Natural killer cell (primary cell): ENCODE results near the gene UBA6. TPM values are rescaled to one million over a fixed set of nuclear protein-coding genes. Genes with fewer than 3 reads are reported as not detected.

Experiments
- ATAC-seq, 3 donors: fragments of 150-1000 bp in 2 of 3; fragments of 200-7000 bp in 1 of 3; cut with Tn5 transposase; 1 replicate in 1 of 3; 2 replicates in 2 of 3; pipeline ENCODE4 v1.10.0; 2021; ENCODE audit warnings: mild to moderate bottlenecking in 2 of 3, moderate library complexity in 2 of 3
- DNase-seq, 2 donors: peaks; one replicate each; pipeline versions ENCODE4 v3.0.0 to v3.0.0-alpha.2; 2013 to 2021; ENCODE audit warnings: mixed read lengths in 1 of 2
- H3K27ac ChIP-seq: one replicate; pipeline ENCODE4 v1.5.1; 2013; ENCODE audit warnings: mild to moderate bottlenecking, low read length
- H3K27me3 ChIP-seq: one replicate; pipeline ENCODE4 v1.6.1; 2013; ENCODE audit warnings: low read length; ENCODE audit not compliant: control insufficient read depth, insufficient read depth
- H3K36me3 ChIP-seq: one replicate; pipeline ENCODE4 v1.6.1; 2013; ENCODE audit warnings: low read length; ENCODE audit not compliant: control insufficient read depth, insufficient read depth
- H3K4me1 ChIP-seq: one replicate; pipeline ENCODE4 v1.6.1; 2013; ENCODE audit warnings: low read length; ENCODE audit not compliant: control insufficient read depth, insufficient read depth
- H3K4me3 ChIP-seq: one replicate; pipeline ENCODE4 v1.5.1; 2013; ENCODE audit warnings: low read length
- H3K9me3 ChIP-seq: one replicate; pipeline ENCODE4 v1.6.1; 2013; ENCODE audit warnings: low read length; ENCODE audit not compliant: control insufficient read depth, insufficient read depth
- H3K27ac Mint-ChIP-seq, 2 donors: one replicate each; pipeline ENCODE4 v1.8.0; 2022; ENCODE audit warnings: mild to moderate bottlenecking in 2 of 2, mixed read lengths in 2 of 2, moderate library complexity in 1 of 2
- H3K27me3 Mint-ChIP-seq, 2 donors: one replicate each; pipeline ENCODE4 v1.8.0; 2022; ENCODE audit warnings: low read depth in 2 of 2, mixed read lengths in 2 of 2
- H3K36me3 Mint-ChIP-seq: one replicate; pipeline ENCODE4 v1.8.0; 2022; ENCODE audit warnings: mixed read lengths
- H3K4me1 Mint-ChIP-seq, 2 donors: one replicate each; pipeline ENCODE4 v1.8.0; 2022; ENCODE audit warnings: mixed read lengths in 2 of 2
- H3K4me3 Mint-ChIP-seq: one replicate; pipeline ENCODE4 v1.8.0; 2022; ENCODE audit warnings: mild to moderate bottlenecking, moderate library complexity, mixed read lengths
- H3K9me3 Mint-ChIP-seq, 2 donors: one replicate each; pipeline ENCODE4 v1.8.0; 2022; ENCODE audit warnings: mixed read lengths in 2 of 2
- CTCF ChIP-seq: fragments of 200-600 bp; IDR thresholded peaks from one replicate; pipeline ENCODE4 v1.8.0; 2022; ENCODE audit warnings: antibody characterized with exemption
- WGBS: methylation state at CpG from one replicate; pipeline ENCODE4 v1.1.7; 2013; ENCODE audit warnings: missing lambda C conversion rate; ENCODE audit not compliant: insufficient coverage; 5-methylcytosine and 5-hydroxymethylcytosine counted together
- intact Hi-C: fragments of 100-400 bp; cut with micrococcal nuclease; formaldehyde crosslinking; loops from one replicate; pipeline ENCODE4 v1.14.2; 2022
- total RNA-seq, 4 donors: library from RNA; stranded (reverse); fragments of 120-200 nt in 1 of 4; gene quantifications; one replicate each; pipeline versions ENCODE4 v1.2.3 to v1.2.4, GENCODE V29; 2013 to 2022

The UBA6 gene
- total RNA-seq, 3 donors from 2014 or later (not counting 1 experiment from before 2014, with no cell fraction given) = 54.3 to 77.7 (median 55.3) TPM

GRCh38 chr4:67699603-67700002 lies 1.4 kb downstream of the UBA6 start:
- ATAC-seq = no peak
- Mint-ChIP-seq H3K36me3 (no peaks in the 10 kb centered on the region), H3K4me1 (peaks cover 31 to 44% of the 10 kb centered on the region in 2 donors), H3K4me3 (peak overlapping the region; percentile 95), H3K27me3 (no peaks in the 10 kb centered on the region), H3K27ac (peak overlapping the region; percentile 93 to 94), H3K9me3 (no peaks in the 10 kb centered on the region)
- Histone ChIP-seq H3K36me3 (no peaks in the 10 kb centered on the region), H3K27me3 (no peaks in the 10 kb centered on the region), H3K4me3 (no peak overlapping the region), H3K4me1 (peaks cover 12% of the 10 kb centered on the region), H3K27ac (peak overlapping the region; percentile 84), H3K9me3 (no peaks in the 10 kb centered on the region)
- no peak for DNase-seq
- 95% methylated on average over 18 of the region's 18 CpGs for WGBS
- intact Hi-C loops = no loop called here
- no peak for TF ChIP-seq CTCF

GRCh38 chr4:67697860-67698687 lies 2.9 kb downstream of the UBA6 start:
- WGBS = 96% methylated on average over 7 of the region's 7 CpGs
- no peak overlapping the region for H3K4me3 Mint-ChIP-seq
- Histone ChIP-seq H3K27ac (no peak overlapping the region), H3K27me3 (no peaks in the 10 kb centered on the region), H3K4me1 (peaks cover 12% of the 10 kb centered on the region), H3K4me3 (no peak overlapping the region), H3K36me3 (no peaks in the 10 kb centered on the region), H3K9me3 (no peaks in the 10 kb centered on the region)
- no peak for ATAC-seq
- H3K27ac Mint-ChIP-seq = peak overlapping the region; percentile 3 to 5
- TF ChIP-seq CTCF = no peak
- no peak for DNase-seq
- no peaks in the 10 kb centered on the region for H3K36me3 Mint-ChIP-seq
- intact Hi-C loops = no loop called here
- peaks cover 21 to 34% of the 10 kb centered on the region in 2 donors for H3K4me1 Mint-ChIP-seq
- no peaks in the 10 kb centered on the region for H3K9me3 Mint-ChIP-seq
- H3K27me3 Mint-ChIP-seq = no peaks in the 10 kb centered on the region

- peaks cover 13% of the 10 kb centered on the region for H3K36me3 Mint-ChIP-seq
- H3K4me1 ChIP-seq = peaks cover 12% of the 10 kb centered on the region
- peak overlapping the region in 1 of 2 donors; percentile 3 for H3K27ac Mint-ChIP-seq
- no peaks in the 10 kb centered on the region for H3K9me3 ChIP-seq
- no CpG with 5 or more reads among the region's 2 CpGs for WGBS
- H3K9me3 Mint-ChIP-seq = no peaks in the 10 kb centered on the region
- intact Hi-C loops = no loop called here
- no peak for TF ChIP-seq CTCF
- H3K4me1 Mint-ChIP-seq = peaks cover 34 to 40% of the 10 kb centered on the region in 2 donors
- no peaks in the 10 kb centered on the region for H3K27me3 ChIP-seq
- H3K27me3 Mint-ChIP-seq = no peaks in the 10 kb centered on the region
- H3K4me3 Mint-ChIP-seq = no peak overlapping the region
- H3K36me3 ChIP-seq = peaks cover 12% of the 10 kb centered on the region
- DNase-seq = no peak
- ATAC-seq = no peak
- no peak overlapping the region for H3K4me3 ChIP-seq
- H3K27ac ChIP-seq = no peak overlapping the region
Observed at GRCh38 chr4:67696061-67696460, 4.9 kb downstream of the UBA6 start.
